Right atrium auricular region (tissue), 2 donors: Measurements from ENCODE around the gene SLC22A23. TPM values are rescaled to one million over a fixed set of nuclear protein-coding genes. Genes with fewer than 3 reads are reported as not detected.

Experiments used
- DNase-seq: peaks from one replicate; pipeline ENCODE4 v3.0.0-alpha.2; 2019; ENCODE audit warnings: low spot score
- H3K27ac ChIP-seq, 2 donors: fragments of 200-600 bp; sonication (generic); 1 replicate in 1 of 2; 2 replicates in 1 of 2; pipeline ENCODE4 v1.5.1; 2016 to 2019
- H3K27me3 ChIP-seq, 2 donors: fragments of 200-600 bp; sonication (generic); one replicate each; pipeline versions ENCODE4 v1.5.1 to v1.6.0; 2017 to 2019
- H3K36me3 ChIP-seq: fragments of 200-600 bp; sonication (generic); one replicate; pipeline ENCODE4 v1.5.1; 2016
- H3K4me1 ChIP-seq, 2 donors: fragments of 200-600 bp; sonication (generic); one replicate each; pipeline versions ENCODE4 v1.5.1 to v1.6.0; 2017 to 2019
- H3K4me3 ChIP-seq, 2 donors: fragments of 200-600 bp; sonication (generic); 1 replicate in 1 of 2; 2 replicates in 1 of 2; pipeline ENCODE4 v1.5.1; 2017 to 2019; ENCODE audit warnings: mild to moderate bottlenecking in 1 of 2, moderate library complexity in 1 of 2
- H3K9me3 ChIP-seq, 2 donors: fragments of 200-600 bp; sonication (generic); one replicate each; pipeline ENCODE4 v1.5.1; 2019
- total RNA-seq, 2 donors: library from RNA; depleted of rRNA; stranded (reverse); fragments of >200 nt; gene quantifications; one replicate each; pipeline ENCODE4 v1.1.0, GENCODE V29; 2016
- TF ChIP-seq, protein P1 (sequence below), 2 donors: fragments of 200-600 bp; sonication (generic); IDR thresholded peaks; one replicate each; pipeline ENCODE4 v1.5.1; 2019; ENCODE audit warnings: antibody characterized with exemption in 2 of 2

SLC22A23 gene
- total RNA-seq, 2 donors from 2014 or later, result 2.9 to 7.2 TPM

GRCh38 chr6:3408665-3409064 is 48.2 kb downstream of the SLC22A23 start:
- H3K4me1 ChIP-seq, result peaks cover 0 to 4% of the 10 kb centered on the region in 2 donors
- no peaks in the 10 kb centered on the region for H3K27me3 ChIP-seq
- TF ChIP-seq, protein P1, sequence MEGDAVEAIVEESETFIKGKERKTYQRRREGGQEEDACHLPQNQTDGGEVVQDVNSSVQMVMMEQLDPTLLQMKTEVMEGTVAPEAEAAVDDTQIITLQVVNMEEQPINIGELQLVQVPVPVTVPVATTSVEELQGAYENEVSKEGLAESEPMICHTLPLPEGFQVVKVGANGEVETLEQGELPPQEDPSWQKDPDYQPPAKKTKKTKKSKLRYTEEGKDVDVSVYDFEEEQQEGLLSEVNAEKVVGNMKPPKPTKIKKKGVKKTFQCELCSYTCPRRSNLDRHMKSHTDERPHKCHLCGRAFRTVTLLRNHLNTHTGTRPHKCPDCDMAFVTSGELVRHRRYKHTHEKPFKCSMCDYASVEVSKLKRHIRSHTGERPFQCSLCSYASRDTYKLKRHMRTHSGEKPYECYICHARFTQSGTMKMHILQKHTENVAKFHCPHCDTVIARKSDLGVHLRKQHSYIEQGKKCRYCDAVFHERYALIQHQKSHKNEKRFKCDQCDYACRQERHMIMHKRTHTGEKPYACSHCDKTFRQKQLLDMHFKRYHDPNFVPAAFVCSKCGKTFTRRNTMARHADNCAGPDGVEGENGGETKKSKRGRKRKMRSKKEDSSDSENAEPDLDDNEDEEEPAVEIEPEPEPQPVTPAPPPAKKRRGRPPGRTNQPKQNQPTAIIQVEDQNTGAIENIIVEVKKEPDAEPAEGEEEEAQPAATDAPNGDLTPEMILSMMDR (IDR thresholded peaks at IDR 0.05), result no peak
- DNase-seq, result no peak
- no peak overlapping the region for H3K4me3 ChIP-seq
- H3K36me3 ChIP-seq, result no peaks in the 10 kb centered on the region
- H3K27ac ChIP-seq, result no peak overlapping the region
- H3K9me3 ChIP-seq, result no peaks in the 10 kb centered on the region

GRCh38 chr6:3407840-3408239 is 49.0 kb downstream of the SLC22A23 start:
- Histone ChIP-seq H3K4me1 (peaks cover 0 to 4% of the 10 kb centered on the region in 2 donors), H3K36me3 (no peaks in the 10 kb centered on the region), H3K4me3 (no peak overlapping the region), H3K27ac (no peak overlapping the region), H3K27me3 (no peaks in the 10 kb centered on the region), H3K9me3 (no peaks in the 10 kb centered on the region)
- DNase-seq, result no peak
- TF ChIP-seq, protein P1 (IDR thresholded peaks at IDR 0.05), result no peak

DNA sequence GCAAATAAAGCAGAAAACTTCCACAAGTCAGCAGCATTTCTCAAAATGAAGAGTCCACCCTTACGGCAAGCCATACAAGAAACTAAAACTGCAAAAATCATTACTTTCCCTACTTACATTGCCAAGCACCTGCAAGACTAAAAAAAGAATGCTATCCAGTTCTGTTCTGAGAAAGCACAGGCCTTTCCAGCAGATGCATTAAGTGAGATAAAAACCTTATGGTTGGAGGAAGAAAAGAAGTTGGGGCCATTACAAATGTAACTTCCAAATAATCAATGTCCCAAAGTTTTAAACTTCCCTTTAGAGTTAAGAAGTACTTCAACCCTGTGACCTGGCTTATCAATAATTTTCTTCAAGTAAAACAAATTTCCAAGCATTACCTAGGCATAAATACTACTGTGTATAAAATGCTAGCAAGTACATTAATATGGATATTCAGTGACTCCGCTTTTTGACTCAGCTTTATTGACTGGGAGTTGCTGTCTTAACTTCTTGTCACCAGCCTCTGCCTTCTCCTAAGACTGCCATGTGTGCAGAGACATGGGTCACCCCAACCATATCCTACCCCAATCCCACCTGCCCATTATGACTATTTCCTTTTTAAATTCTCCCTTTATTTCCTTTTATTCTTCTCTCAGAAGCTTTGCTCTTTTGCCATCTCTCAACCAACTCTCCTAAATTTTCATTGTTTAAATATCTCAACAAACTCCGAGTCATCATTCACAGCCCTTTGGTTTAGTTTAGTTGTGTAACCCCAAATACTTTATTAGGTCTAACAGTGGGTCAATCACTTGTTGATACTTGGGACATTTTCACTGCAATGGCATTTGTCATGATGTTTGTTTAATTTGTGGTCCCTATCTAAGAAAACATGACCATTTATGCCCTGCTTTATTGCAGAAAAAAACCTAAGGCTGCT is 49.7 kb downstream of the SLC22A23 start:
- TF ChIP-seq, protein P1 (IDR thresholded peaks at IDR 0.05), result no peak
- no peak overlapping the region for H3K27ac ChIP-seq
- no peaks in the 10 kb centered on the region for H3K27me3 ChIP-seq
- DNase-seq, result no peak
- H3K4me1 ChIP-seq, result peaks cover 0 to 4% of the 10 kb centered on the region in 2 donors
- H3K36me3 ChIP-seq, result no peaks in the 10 kb centered on the region
- H3K4me3 ChIP-seq, result no peak overlapping the region
- H3K9me3 ChIP-seq, result no peaks in the 10 kb centered on the region

GRCh38 chr6:3406362-3406821 is 50.5 kb downstream of the SLC22A23 start:
- H3K4me1 ChIP-seq, result peaks cover 0 to 4% of the 10 kb centered on the region in 2 donors
- no peak overlapping the region for H3K27ac ChIP-seq
- H3K36me3 ChIP-seq, result no peaks in the 10 kb centered on the region
- no peak for DNase-seq
- TF ChIP-seq, protein P1 (IDR thresholded peaks at IDR 0.05), result no peak
- no peaks in the 10 kb centered on the region for H3K27me3 ChIP-seq
- H3K4me3 ChIP-seq, result no peak overlapping the region
- no peaks in the 10 kb centered on the region for H3K9me3 ChIP-seq

GRCh38 chr6:3405679-3406078 is 51.2 kb downstream of the SLC22A23 start:
- no peak for DNase-seq
- Histone ChIP-seq H3K9me3 (no peaks in the 10 kb centered on the region), H3K27ac (no peak overlapping the region), H3K27me3 (no peaks in the 10 kb centered on the region), H3K36me3 (no peaks in the 10 kb centered on the region), H3K4me1 (peaks cover 0 to 1% of the 10 kb centered on the region in 2 donors), H3K4me3 (no peak overlapping the region)
- TF ChIP-seq, protein P1 (IDR thresholded peaks at IDR 0.05), result no peak
